ENCODE data around the gene KLHL24.
"Not testable (repeated sequence)": the region's sequence is repeated elsewhere in the genome, so short reads cannot be mapped to it uniquely, and the experiment has no call there.

The KLHL24 gene

GRCh38 chr3:183680061-183680460 is 44.6 kb downstream of the KLHL24 start:
- DNase-seq (ENCODE audit: low read depth): no peak
- no peak overlapping the region for H3K4me3 ChIP-seq (ENCODE audit: low read depth, low read length)
- TF ChIP-seq CTCF (IDR thresholded peaks at IDR 0.05; ENCODE audit: insufficient read depth, low read depth, low read length, missing control alignments): no peak

- no peak for TF ChIP-seq CTCF (IDR thresholded peaks at IDR 0.05; ENCODE audit: insufficient read depth, low read depth, low read length, missing control alignments)
- no peak overlapping the region for H3K4me3 ChIP-seq (ENCODE audit: low read depth, low read length)
- no peak for DNase-seq (ENCODE audit: low read depth)
These were observed 52.3 kb downstream of the KLHL24 start for GRCh38 chr3:183687705-183688104.

GRCh38 chr3:183688874-183689273 is 53.5 kb downstream of the KLHL24 start:
- no peak for DNase-seq (ENCODE audit: low read depth)
- no peak overlapping the region for H3K4me3 ChIP-seq (ENCODE audit: low read depth, low read length)
- TF ChIP-seq CTCF (IDR thresholded peaks at IDR 0.05; ENCODE audit: insufficient read depth, low read depth, low read length, missing control alignments): no peak

- DNase-seq (ENCODE audit: low read depth); H3K4me3 ChIP-seq (ENCODE audit: low read depth, low read length): not testable (repeated sequence)
These were observed 54.2 kb downstream of the KLHL24 start for GRCh38 chr3:183689621-183690020.

GRCh38 chr3:183690402-183690995 is 55.1 kb downstream of the KLHL24 start:
- DNase-seq (ENCODE audit: low read depth): no peak
- H3K4me3 ChIP-seq (ENCODE audit: low read depth, low read length): no peak overlapping the region
- TF ChIP-seq CTCF (IDR thresholded peaks at IDR 0.05; ENCODE audit: insufficient read depth, low read depth, low read length, missing control alignments): no peak

- H3K4me3 ChIP-seq (ENCODE audit: low read depth, low read length): no peak overlapping the region
- DNase-seq (ENCODE audit: low read depth): no peak
- TF ChIP-seq CTCF (IDR thresholded peaks at IDR 0.05; ENCODE audit: insufficient read depth, low read depth, low read length, missing control alignments): no peak
These were observed 57.0 kb downstream of the KLHL24 start for GRCh38 chr3:183692436-183692835.

GRCh38 chr3:183695569-183696364 is 60.3 kb downstream of the KLHL24 start:
- TF ChIP-seq CTCF (IDR thresholded peaks at IDR 0.05; ENCODE audit: insufficient read depth, low read depth, low read length, missing control alignments): no peak
- DNase-seq (ENCODE audit: low read depth): no peak
- no peak overlapping the region for H3K4me3 ChIP-seq (ENCODE audit: low read depth, low read length)
